Measurements from ENCODE around the gene MINDY3.
"Not testable (repeated sequence)": the region's sequence is repeated elsewhere in the genome, so short reads cannot be mapped to it uniquely, and the experiment has no call there.

The MINDY3 gene

DNA sequence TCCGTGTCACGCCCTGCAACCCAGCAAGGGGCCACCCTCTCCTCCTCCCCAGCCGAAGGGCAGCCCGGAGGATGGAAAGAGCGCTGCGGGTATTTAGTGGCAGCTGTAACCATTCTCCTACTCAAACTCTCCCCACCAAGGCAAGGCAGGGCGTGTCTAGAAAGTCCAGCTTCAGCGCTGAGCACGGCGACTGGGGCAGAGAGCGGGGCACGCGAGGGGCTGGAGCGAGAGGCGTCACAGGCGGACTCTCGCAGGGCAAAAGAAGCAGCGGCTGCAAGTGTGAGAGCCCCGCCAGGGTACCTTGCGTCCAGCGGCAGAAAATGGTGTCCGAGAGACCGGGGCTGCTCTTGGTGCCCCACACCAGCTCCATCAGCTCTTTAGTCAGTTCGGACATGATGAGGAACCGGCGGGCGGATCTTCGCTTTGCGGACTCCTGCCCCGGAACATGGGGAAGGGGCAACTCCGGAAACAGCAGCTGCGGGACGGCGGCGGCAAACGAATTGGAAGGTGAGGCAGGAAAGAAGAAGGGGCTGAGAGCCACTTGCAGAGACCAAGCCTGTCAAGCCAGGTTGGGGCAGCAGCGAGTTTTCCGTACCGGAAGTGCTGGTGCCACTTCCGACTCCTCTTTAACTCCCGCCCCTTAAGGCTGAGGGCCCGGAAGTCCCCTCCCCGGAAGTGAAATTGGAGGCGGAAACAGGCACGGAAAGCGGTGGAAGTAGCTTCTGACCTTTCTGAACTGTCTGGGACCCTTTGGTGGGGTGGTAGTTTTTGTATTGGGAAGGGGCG is at the start of gene MINDY3:
MINDY3 (minus strand) TSS at position 602 of the 786 bp plus-strand sequence; CDS start at position 394, 208 bp downstream.
- no peak for TF ChIP-seq JUND (IDR thresholded peaks at IDR 0.05; ENCODE audit: low read depth)
- in situ Hi-C loops (cut with HindIII; ENCODE audit: low pct_unique_long_range_greater_than_20kb, low sequenced_read_pairs) = no loop called here
- DNase-seq (ENCODE audit: low read depth in 1 of 2, low spot score in 1 of 2) = peak; percentile 69 to 95

DNA sequence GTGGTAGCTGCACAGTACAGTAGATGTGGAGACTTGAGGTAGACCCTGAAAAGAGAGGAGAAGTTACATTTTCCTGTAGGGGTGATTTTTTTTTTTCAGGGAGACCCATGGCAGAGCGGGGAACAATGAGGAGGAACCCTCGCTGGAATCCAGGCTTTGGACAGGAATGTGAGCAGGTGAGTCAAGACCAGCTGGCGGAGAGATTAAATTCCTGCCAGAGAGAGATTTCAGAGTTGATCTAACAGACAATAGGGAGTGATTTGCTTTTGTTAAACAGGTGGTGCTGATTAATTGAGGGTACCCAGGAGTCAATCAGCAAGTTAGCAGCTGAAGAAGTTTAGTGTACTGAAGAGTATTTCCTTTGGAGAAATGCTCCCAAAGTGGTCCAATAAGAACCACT is 41.6 kb upstream of the MINDY3 start:
- in situ Hi-C loops (cut with HindIII; ENCODE audit: low pct_unique_long_range_greater_than_20kb, low sequenced_read_pairs) = no loop called here
- DNase-seq (ENCODE audit: low read depth in 1 of 2, low spot score in 1 of 2) = no peak
- TF ChIP-seq JUND (IDR thresholded peaks at IDR 0.05; ENCODE audit: low read depth) = no peak

DNA sequence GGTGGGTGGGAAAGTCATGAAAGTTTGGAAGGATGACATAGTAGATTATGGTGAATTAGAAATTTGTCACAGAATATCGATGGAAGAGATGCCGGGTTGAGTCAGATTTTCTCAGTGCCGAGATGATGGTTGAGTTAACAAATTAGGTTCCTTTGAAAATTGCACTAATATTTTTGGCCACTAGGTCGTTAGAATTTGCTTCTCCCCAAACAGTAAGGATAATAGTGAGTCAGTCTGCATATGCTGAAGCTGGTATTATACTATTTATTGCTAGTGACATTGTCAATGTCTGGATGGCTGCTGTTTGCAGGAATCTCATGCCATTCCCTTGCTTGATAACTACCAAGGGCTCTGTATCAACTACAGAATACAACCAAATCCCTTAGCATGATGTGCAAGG is 37.7 kb upstream of the MINDY3 start:
- in situ Hi-C loops (cut with HindIII; ENCODE audit: low pct_unique_long_range_greater_than_20kb, low sequenced_read_pairs) = no loop called here

DNA sequence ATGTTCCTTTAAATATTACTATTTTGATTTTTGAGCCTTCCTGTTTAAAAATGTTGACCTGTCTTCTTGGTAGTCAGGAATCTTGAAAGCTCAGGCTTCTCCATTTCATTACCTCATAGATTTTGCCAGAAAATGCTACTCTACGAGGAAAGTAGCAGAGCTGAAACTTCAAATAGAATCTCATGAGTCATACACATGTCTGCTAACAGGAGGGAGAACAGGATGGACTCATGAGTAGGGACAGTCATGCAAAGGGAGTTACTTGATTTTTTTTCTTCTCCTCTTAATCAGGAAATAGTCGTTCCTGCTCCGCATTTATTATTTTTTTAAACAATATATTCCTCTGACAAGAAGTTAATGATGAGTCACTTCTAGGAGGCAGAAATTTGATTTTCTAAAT is 37.0 kb upstream of the MINDY3 start:
- in situ Hi-C loops (cut with HindIII; ENCODE audit: low pct_unique_long_range_greater_than_20kb, low sequenced_read_pairs) = no loop called here
- no peak for DNase-seq (ENCODE audit: low read depth in 1 of 2, low spot score in 1 of 2)
- TF ChIP-seq JUND (IDR thresholded peaks at IDR 0.05; ENCODE audit: low read depth) = no peak

More for the DNA sequence above, 37.7 kb upstream of the MINDY3 start:
- TF ChIP-seq JUND (IDR thresholded peaks at IDR 0.05; ENCODE audit: low read depth) = no peak
- DNase-seq (ENCODE audit: low read depth in 1 of 2, low spot score in 1 of 2) = peak in 1 of 2 experiments; percentile 37

DNA sequence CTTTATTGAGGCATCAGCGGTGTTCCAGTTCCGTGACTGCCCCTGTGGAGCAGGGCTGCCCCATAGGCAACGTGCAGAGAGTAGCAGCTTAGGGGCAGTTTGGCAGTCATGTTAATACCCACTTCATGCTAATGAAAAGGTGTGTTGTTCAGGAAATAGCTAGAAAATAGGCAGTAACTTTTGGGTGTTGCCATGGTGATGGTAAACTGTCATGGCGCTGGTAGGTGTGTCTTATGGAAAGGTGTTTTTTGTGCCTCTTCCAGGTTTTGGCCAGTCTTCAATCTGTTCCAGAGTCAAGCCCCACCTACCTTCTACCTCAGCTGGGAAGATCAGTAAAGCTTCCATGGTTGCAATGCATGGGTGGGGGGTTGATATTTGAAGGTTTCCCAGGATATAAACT is 36.3 kb upstream of the MINDY3 start:
- in situ Hi-C loops (cut with HindIII; ENCODE audit: low pct_unique_long_range_greater_than_20kb, low sequenced_read_pairs) = no loop called here
- TF ChIP-seq JUND (IDR thresholded peaks at IDR 0.05; ENCODE audit: low read depth) = no peak
- DNase-seq (ENCODE audit: low read depth in 1 of 2, low spot score in 1 of 2) = no peak

DNA sequence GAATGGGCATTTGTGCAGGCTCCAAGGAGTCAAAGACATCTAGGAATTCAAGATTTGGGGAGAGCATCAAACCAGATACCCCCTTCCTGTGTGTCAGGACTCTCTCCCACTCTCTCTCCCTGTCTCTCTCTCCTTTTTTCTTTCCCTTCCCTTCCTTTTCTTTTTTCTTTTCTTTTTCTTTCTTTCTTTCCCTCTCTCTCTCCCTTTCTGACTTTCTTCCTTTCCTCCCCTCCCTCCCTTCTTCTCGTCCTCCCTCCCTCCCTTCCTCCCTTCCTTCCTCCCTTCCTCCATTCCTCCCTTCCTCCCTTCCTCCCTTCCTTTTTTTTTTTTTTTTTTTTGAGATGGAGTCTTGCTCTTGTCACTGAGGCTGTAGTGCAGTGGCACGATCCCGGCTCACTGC is 24.1 kb upstream of the MINDY3 start:
- in situ Hi-C loops (cut with HindIII; ENCODE audit: low pct_unique_long_range_greater_than_20kb, low sequenced_read_pairs) = no loop called here
- no peak for DNase-seq (ENCODE audit: low read depth in 1 of 2, low spot score in 1 of 2)
- no peak for TF ChIP-seq JUND (IDR thresholded peaks at IDR 0.05; ENCODE audit: low read depth)

DNA sequence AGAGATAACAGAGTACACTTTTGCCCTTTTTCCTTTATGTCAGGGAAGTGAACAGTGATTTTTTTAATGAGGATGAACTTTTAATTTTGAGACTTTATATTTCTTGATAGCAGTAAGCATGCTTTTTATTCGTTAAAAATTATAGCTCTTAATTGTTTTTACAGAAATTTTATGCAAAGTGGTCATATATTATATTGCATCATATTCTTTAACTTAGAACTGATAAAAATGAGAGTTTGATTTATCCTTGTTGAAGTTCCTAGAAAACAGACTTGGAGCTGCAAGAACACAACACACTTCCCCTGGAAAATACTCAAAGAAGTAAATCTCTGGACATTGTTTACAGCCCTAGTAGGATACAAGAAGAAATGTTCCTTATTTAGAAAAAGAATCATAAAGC is 21.2 kb upstream of the MINDY3 start:
- DNase-seq (ENCODE audit: low read depth in 1 of 2, low spot score in 1 of 2) = no peak
- TF ChIP-seq JUND (IDR thresholded peaks at IDR 0.05; ENCODE audit: low read depth) = no peak
- in situ Hi-C loops (cut with HindIII; ENCODE audit: low pct_unique_long_range_greater_than_20kb, low sequenced_read_pairs) = no loop called here

DNA sequence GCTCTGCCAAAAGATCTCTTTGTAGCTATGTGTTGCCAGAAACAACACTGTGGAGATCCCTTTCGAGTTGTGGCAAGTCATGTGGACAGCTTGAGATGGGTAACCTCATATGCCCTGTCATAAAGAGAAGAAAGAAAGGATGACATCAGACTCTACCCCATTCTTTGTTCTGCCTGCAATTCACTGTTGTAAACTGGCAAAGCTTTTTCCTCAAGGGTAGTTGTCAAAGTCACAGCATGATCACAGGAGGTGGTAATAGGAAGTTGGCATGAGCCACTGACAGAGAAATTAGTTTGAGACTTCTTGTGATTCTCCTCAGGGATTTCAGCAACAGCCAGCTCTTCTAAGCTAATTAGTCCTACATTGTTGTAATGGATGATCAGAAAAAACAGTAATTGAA is 19.4 kb upstream of the MINDY3 start:
- TF ChIP-seq JUND (IDR thresholded peaks at IDR 0.05; ENCODE audit: low read depth) = no peak
- DNase-seq (ENCODE audit: low read depth in 1 of 2, low spot score in 1 of 2) = no peak
- in situ Hi-C loops (cut with HindIII; ENCODE audit: low pct_unique_long_range_greater_than_20kb, low sequenced_read_pairs) = no loop called here

DNA sequence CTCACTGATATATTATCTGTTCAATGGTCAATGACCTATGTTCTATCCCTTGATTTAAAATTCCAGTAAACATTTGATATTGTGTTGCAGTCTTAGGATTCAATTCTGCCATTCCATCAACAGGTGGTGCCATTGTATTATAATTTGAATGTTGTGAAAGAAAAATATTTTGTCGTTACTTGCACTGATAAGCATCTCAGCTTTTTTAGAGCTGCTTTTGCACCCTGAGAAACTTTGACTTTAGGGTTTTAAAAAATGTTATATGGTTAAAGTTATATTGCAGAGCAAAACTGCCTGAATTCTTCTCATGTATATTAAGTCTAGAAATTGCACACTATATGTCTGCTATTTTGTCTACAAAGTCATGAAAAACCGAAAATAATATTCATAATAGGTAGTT is 18.8 kb upstream of the MINDY3 start:
- in situ Hi-C loops (cut with HindIII; ENCODE audit: low pct_unique_long_range_greater_than_20kb, low sequenced_read_pairs) = no loop called here
- TF ChIP-seq JUND (IDR thresholded peaks at IDR 0.05; ENCODE audit: low read depth) = no peak
- DNase-seq (ENCODE audit: low read depth in 1 of 2, low spot score in 1 of 2) = peak; percentile 55 to 70

DNA sequence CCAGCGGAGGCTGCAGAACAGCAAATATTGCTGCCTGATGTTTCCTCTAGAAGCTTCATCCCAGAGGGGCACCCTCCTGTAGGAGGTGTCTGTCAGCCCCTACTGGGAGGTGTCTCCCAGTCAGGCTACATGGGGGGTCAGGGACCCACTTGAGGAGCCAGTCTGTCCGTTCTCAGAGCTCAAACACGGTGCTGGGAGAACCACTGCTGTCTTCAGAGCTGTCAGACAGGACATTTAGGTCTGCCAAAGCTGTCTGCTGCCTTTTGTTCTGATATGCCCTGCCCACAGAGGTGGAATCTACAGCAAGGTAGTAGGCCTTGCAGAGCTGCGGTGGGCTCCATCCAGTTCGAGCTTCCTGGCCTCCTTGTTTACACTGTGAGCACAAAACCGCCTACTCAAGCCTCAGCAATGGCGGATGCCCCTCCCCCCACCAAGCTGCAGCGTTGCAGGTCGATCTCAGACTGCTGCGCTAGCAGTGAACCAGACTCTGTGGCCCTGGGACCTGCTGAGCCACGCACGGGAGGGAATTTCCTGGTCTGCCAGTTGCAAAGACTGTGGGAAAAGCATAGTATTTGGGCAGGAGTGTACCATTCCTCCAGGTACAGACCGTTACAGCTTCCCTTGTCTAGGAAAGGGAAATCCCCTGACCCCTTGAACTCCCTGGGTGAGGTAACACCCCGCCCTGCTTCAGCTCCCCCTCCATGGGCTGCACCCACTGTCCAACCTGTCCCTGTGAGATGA is 17.7 kb upstream of the MINDY3 start:
- no peak for DNase-seq (ENCODE audit: low read depth in 1 of 2, low spot score in 1 of 2)
- in situ Hi-C loops (cut with HindIII; ENCODE audit: low pct_unique_long_range_greater_than_20kb, low sequenced_read_pairs) = no loop called here
- TF ChIP-seq JUND (IDR thresholded peaks at IDR 0.05; ENCODE audit: low read depth) = no peak

DNA sequence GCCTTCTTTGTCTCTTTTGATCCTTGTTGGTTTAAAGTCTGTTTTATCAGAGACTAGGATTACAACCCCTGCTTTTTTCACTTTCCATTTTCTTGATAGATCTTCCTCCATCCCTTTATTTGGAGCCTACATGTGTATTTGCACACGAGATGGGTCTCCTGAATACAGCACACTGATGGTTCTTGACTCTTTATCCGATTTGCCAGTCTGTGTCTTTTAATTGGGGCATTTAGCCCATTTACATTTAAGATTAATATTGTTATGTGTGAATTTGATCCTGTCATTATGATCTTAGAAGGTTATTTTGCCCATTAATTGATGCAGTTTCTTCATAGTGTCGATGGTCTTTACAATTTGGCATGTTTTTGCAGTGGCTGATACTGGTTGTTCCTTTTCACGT is 16.0 kb upstream of the MINDY3 start:
- DNase-seq (ENCODE audit: low read depth in 1 of 2, low spot score in 1 of 2); in situ Hi-C loops (cut with HindIII; ENCODE audit: low pct_unique_long_range_greater_than_20kb, low sequenced_read_pairs): not testable (repeated sequence)

DNA sequence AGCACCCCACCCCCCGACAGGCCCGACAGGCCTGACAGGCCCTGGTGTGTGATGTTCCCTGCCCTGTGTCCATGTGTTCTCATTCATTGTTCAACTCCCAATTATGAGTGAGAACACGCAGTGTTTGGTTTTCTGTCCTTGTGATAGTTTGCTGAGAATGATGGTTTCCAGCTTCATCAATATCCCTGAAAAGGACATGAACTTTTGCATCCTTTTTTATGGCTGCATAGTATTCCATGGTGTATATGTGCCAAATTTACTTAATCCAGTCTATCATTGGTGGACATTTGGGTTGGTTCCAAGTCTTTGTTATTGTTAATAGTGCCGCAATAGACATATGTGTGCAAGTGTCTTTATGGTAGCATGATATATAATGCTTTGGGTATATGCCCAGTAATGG is 12.3 kb upstream of the MINDY3 start:
- DNase-seq (ENCODE audit: low read depth in 1 of 2, low spot score in 1 of 2); in situ Hi-C loops (cut with HindIII; ENCODE audit: low pct_unique_long_range_greater_than_20kb, low sequenced_read_pairs): not testable (repeated sequence)

DNA sequence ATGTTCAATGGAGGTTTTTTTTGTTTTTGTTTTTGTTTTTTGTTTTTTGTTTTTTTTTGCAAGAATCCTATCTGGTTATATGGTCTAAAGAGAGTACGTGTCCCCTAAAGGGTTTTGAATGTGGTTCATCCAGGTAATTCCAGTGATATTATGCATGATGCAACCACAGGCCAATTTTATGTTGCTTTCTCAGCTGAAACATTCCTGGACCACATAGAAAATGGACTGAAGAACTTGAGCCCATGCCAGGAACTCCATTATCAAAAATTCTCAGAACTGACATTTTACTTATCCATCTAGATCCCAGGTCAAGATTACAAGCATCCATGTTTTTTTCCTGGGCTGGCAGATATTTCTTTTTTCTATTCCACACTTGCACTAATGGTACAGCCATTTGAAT is 11.5 kb upstream of the MINDY3 start:
- in situ Hi-C loops (cut with HindIII; ENCODE audit: low pct_unique_long_range_greater_than_20kb, low sequenced_read_pairs) = no loop called here
- TF ChIP-seq JUND (IDR thresholded peaks at IDR 0.05; ENCODE audit: low read depth) = no peak
- no peak for DNase-seq (ENCODE audit: low read depth in 1 of 2, low spot score in 1 of 2)
